Measurements from ENCODE around the gene SLC4A3. TPM values are rescaled to one million over a fixed set of nuclear protein-coding genes. Genes with fewer than 3 reads are reported as not detected.

Gene SLC4A3
- total and polyA plus RNA-seq, 2 donors (not counting 3 experiments of a cell fraction or from before 2014, with no cell fraction given), result 0.29 to 0.35 TPM

DNA sequence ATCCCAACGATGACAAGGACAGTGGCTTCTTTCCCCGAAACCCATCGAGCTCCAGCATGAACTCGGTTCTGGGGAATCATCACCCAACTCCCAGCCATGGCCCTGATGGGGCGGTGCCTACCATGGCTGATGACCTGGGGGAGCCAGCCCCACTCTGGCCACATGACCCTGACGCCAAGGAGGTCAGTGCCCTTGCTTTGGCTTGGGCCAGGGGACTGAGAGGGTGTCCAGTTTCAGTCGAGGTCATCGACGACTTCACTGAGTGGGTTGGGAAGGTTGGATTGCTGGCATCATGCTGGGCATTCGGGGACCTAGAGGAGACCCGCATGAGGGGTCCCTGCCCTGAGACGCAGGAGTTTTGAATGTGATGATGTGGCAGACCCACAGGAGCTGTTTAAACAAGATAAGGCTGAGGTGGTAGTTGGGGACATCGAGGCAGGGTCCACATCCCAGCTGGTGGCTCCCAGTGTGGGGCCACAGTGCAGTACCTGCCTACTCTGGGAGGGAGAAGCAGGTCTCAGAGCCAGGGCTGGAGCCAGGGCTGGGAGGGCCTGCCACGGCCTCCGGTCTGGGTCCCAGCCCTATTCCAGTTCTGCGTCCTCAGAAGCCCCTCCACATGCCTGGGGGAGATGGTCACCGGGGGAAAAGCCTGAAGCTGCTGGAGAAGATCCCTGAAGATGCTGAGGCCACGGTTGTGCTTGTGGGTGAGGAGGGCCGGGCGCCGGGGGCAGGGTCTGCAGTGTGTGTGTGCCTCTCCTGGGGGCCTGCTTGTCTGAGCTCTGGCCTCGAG is 6.0 kb downstream of the SLC4A3 start:
- intact Hi-C loops (cut with micrococcal nuclease), result no loop called here
- no peak overlapping the region for H2AFZ ChIP-seq (ENCODE audit: low read depth, low read length)
- TF ChIP-seq, protein P1, sequence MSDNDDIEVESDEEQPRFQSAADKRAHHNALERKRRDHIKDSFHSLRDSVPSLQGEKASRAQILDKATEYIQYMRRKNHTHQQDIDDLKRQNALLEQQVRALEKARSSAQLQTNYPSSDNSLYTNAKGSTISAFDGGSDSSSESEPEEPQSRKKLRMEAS (IDR thresholded peaks at IDR 0.05; ENCODE audit: insufficient read depth, insufficient read length), result no peak
- TF ChIP-seq POLR2A (IDR thresholded peaks at IDR 0.05; ENCODE audit: low read depth, low read length), result no peak
- no peak for TF ChIP-seq FOS (IDR thresholded peaks at IDR 0.05; ENCODE audit: borderline replicate concordance, insufficient read depth, low read length)
- no peak for TF ChIP-seq GATA2 (IDR thresholded peaks at IDR 0.05; ENCODE audit: insufficient read depth, insufficient read length, low read depth, low read length)
- TF ChIP-seq MYC (IDR thresholded peaks at IDR 0.05; ENCODE audit: low read depth, low read length), result no peak
- no peak for TF ChIP-seq EZH2 (IDR thresholded peaks at IDR 0.05; ENCODE audit: borderline replicate concordance, low read depth, low read length, severe bottlenecking)
- TF ChIP-seq, protein P2, sequence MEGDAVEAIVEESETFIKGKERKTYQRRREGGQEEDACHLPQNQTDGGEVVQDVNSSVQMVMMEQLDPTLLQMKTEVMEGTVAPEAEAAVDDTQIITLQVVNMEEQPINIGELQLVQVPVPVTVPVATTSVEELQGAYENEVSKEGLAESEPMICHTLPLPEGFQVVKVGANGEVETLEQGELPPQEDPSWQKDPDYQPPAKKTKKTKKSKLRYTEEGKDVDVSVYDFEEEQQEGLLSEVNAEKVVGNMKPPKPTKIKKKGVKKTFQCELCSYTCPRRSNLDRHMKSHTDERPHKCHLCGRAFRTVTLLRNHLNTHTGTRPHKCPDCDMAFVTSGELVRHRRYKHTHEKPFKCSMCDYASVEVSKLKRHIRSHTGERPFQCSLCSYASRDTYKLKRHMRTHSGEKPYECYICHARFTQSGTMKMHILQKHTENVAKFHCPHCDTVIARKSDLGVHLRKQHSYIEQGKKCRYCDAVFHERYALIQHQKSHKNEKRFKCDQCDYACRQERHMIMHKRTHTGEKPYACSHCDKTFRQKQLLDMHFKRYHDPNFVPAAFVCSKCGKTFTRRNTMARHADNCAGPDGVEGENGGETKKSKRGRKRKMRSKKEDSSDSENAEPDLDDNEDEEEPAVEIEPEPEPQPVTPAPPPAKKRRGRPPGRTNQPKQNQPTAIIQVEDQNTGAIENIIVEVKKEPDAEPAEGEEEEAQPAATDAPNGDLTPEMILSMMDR (IDR thresholded peaks at IDR 0.05; ENCODE audit: extremely low read depth in 1 of 2, insufficient read depth in 1 of 2, low read depth in 1 of 2, low read length in 2 of 2), result no peak
- TF ChIP-seq JUN (IDR thresholded peaks at IDR 0.05; ENCODE audit: borderline replicate concordance, insufficient read depth, insufficient read length, low read depth), result no peak
- TF ChIP-seq POLR2AphosphoS5 (IDR thresholded peaks at IDR 0.05; ENCODE audit: insufficient read depth, low read depth, low read length), result no peak
- no peaks in the 10 kb centered on the region for H3K79me2 ChIP-seq (ENCODE audit: control insufficient read depth, insufficient read depth, low read length)
- H3K27me3 ChIP-seq (ENCODE audit: control insufficient read depth in 2 of 2, insufficient read depth in 2 of 2, low read length in 2 of 2), result no peaks in the 10 kb centered on the region
- H3K4me3 ChIP-seq (replicated peaks in 1 of 3; ENCODE audit: insufficient read depth in 1 of 3, low read depth in 1 of 3, low read length in 3 of 3), result no peak overlapping the region
- no peaks in the 10 kb centered on the region for H4K20me1 ChIP-seq (replicated peaks; ENCODE audit: control insufficient read depth, extremely low read depth, insufficient read depth, low read length)
- BruUV-seq (replicated peaks), result no TSS peak
- no peaks in the 10 kb centered on the region for H3K4me1 ChIP-seq (ENCODE audit: control insufficient read depth, extremely low read depth, insufficient read depth, low read length)
- H3K9me3 ChIP-seq (replicated peaks; ENCODE audit: control insufficient read depth, insufficient read depth, low read length), result no peaks in the 10 kb centered on the region
- POLR2A ChIA-PET, result no interaction called here
- DNase-seq (ENCODE audit: low read depth, low spot score) (no peak), FAIRE-seq (no peak)
- no peaks in the 10 kb centered on the region for H3K36me3 ChIP-seq (ENCODE audit: control insufficient read depth in 2 of 2, extremely low read depth in 1 of 2, insufficient read depth in 2 of 2, low read length in 2 of 2)
- H3K9me1 ChIP-seq (replicated peaks; ENCODE audit: control insufficient read depth, extremely low read depth, insufficient read depth, low read length), result no peaks in the 10 kb centered on the region
- no peak overlapping the region for H3K9ac ChIP-seq (replicated peaks; ENCODE audit: extremely low read depth, insufficient read depth, low read length)
- CTCF ChIA-PET, result interaction anchor here (1.2 kb wide), 3 partner anchors 104 to 138 kb away, joined by 3 read pairs; a partner anchor contains a TSS
- H3K4me2 ChIP-seq (ENCODE audit: insufficient read depth, low read length), result no peak overlapping the region
- dilution Hi-C loops (cut with MboI; ENCODE audit: extremely low pct_ligation_motif_present, low sequenced_read_pairs), result no loop called here
- H3K27ac ChIP-seq (ENCODE audit: insufficient read depth, low read depth, low read length), result no peak overlapping the region
